Measurements from ENCODE around the gene APBA1.

DNA sequence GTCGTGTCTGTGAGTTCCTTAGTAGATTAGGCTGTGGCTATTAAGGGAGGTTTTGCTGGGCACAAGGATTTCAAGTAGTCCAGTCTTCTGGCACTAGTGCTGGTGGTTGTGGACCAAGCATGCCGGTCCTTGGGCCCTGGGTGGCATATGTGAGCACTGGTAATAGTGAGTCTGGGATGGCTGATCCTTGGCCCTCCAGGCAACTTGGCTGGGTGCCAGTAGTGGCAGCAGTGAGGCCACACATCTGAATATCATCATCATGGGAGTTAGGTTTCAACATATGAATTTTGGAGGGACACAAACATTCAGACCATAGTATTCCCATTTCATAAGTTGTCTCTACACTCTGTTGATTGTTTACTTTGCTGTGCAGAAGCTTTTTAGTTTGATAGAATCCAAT, 25.3 kb upstream of the APBA1 start:
- TF ChIP-seq, protein P1, sequence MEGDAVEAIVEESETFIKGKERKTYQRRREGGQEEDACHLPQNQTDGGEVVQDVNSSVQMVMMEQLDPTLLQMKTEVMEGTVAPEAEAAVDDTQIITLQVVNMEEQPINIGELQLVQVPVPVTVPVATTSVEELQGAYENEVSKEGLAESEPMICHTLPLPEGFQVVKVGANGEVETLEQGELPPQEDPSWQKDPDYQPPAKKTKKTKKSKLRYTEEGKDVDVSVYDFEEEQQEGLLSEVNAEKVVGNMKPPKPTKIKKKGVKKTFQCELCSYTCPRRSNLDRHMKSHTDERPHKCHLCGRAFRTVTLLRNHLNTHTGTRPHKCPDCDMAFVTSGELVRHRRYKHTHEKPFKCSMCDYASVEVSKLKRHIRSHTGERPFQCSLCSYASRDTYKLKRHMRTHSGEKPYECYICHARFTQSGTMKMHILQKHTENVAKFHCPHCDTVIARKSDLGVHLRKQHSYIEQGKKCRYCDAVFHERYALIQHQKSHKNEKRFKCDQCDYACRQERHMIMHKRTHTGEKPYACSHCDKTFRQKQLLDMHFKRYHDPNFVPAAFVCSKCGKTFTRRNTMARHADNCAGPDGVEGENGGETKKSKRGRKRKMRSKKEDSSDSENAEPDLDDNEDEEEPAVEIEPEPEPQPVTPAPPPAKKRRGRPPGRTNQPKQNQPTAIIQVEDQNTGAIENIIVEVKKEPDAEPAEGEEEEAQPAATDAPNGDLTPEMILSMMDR (IDR thresholded peaks at IDR 0.05 in 8 of 11, conservative IDR thresholded peaks at IDR 0.05 in 3 of 11) = no peak
- no peak for TF ChIP-seq POLR2A (IDR thresholded peaks at IDR 0.05)
- no peak for TF ChIP-seq POLR2AphosphoS5 (IDR thresholded peaks at IDR 0.05)

Measured in spleen (tissue), 7 donors.